Stimulated activated CD8-positive, alpha-beta memory T cell treated with anti-CD3 and anti-CD28 coated beads, Interleukin-12 subunit alpha, Interleukin-12 subunit beta, amount 100 ng/mL, for 1 hour (primary cell): ENCODE data around the gene FAM131B.
A peak's percentile ranks its signal among the peaks of the same experiment; 100 is the strongest.

Source experiments
- DNase-seq: peaks from one replicate; pipeline ENCODE4 v3.0.0-alpha.2; 2020; ENCODE audit warnings: low read depth

Gene FAM131B

GRCh38 chr7:143356414-143357050 lies 6.0 kb downstream of the FAM131B start:
- DNase-seq, result no peak

GRCh38 chr7:143355450-143356385 lies 6.8 kb downstream of the FAM131B start:
- DNase-seq, result no peak

- no peak for DNase-seq
Measured at GRCh38 chr7:143354965-143355364, 7.5 kb downstream of the FAM131B start.

DNA sequence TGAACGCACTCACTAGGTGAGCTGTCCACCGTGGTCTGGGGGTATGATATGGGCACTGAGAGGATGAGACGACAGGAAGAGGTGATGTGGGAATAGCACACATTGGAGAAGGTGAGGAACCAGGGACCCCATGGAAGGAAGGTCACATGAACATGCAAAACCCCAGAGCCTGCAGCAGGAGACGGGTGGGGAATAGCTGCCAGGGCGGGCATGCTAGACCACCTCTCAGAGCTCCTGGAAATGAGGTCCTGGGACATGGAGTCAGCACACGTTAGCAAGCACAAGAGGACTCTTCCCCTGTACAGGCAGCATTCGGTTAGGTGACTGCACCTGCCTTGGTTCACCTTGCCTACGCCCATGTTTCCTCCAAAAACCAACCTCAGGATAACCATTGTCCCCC lies 8.1 kb downstream of the FAM131B start:
- DNase-seq, result no peak

GRCh38 chr7:143352531-143353002 lies 9.9 kb downstream of the FAM131B start:
- no peak for DNase-seq

DNA sequence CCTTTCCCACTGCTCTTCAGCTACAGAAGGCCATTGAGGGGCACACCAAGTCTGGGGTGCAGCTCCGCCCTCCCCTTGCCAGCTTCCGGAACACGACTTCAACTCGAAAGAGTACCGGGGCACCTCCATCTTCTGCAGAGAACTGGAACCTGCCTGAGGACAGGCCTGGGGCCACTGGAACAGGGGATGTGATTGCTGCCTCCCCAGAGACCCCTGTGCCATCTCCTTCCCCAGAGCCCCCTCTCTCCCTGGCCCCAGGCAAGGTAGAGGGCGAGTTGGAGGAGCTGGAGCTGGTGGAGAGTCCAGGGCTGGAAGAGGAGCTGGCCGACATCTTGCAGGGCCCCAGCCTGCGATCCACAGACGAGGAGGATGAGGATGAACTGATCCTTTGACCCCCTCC lies 10.9 kb downstream of the FAM131B start:
- no peak for DNase-seq

- DNase-seq, result no peak
Measured at GRCh38 chr7:143351060-143351459, 11.5 kb downstream of the FAM131B start.

GRCh38 chr7:143347950-143348349 lies 14.6 kb downstream of the FAM131B start:
- DNase-seq, result no peak

DNA sequence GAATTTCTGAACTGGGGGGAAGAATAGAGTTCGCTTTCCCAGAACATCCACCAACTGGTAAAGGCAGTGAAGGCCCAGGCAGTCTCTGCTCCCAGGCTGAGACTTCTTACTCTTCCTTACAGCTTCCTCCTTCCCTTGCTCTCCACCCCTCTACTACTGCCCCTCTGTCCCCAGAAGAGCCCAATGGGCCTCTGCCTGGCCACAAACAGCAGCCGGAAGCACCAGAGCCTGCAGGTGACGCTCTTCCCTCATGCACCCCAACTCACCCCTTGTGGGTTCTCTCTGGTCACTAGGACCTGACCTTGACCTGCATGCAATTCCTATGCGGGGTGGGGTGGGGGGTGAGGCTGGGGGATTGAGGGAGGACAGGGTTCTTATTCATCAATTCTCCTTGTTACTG lies 16.5 kb downstream of the FAM131B start:
- DNase-seq, result no peak

GRCh38 chr7:143345428-143345900 lies 17.0 kb downstream of the FAM131B start:
- peak; percentile 46 for DNase-seq

DNA sequence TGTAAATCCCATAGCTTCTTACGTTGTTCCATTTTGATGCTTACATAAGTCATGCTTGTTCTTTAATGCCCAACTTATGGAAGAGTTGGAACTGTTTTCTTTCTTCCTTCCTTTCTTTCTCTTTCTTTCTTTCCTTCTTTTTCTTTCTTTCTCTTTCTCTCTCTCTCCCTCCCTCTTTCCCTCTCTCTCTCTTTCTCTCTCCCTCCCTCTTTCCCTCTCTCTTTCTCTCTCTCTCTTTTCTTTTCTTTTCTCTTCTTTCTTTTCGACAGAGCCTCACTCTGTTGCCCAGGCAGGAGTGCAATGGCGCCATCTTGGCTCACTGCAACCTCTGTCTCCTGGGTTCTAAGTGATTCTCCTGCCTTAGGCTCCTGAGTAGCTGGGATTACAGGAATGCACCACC lies 18.9 kb downstream of the FAM131B start:
- DNase-seq, result no peak

DNA sequence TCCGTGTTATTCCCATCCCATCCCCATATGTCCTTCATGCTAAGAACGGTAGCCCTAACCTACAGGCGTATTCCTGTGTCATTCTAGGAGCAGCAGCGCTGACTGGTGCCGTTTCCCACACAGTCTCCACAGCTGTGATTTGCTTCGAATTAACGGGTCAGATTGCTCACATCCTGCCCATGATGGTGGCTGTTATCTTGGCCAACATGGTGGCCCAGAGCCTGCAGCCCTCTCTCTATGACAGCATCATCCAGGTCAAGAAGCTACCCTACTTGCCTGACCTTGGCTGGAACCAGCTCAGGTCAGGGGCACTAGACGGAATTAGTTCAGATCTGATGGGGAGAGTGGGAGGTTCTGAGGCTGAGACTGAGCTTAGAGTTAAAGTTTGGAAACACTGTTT lies 20.7 kb downstream of the FAM131B start:
- no peak for DNase-seq

- DNase-seq, result no peak
Measured at GRCh38 chr7:143337216-143337615, 25.3 kb downstream of the FAM131B start.

DNA sequence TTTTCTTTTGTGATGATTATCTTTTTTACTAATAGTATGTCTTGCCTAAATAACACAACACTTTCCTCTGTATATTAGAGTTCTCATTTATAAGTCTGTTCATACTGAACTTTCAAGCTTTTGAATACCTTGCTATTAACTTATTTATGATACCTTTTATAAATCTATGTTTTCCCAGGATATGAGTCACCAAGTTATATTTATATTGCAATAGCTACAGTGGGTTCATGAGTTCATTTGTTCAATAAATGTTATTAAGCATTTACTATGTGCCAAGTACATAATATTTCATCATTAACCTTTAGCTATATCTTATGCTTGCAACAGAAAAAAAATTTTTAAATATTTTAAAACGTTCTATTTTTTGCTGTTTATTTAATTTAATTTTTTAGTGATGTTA lies 28.3 kb downstream of the FAM131B start:
- no peak for DNase-seq

- no peak for DNase-seq
Measured at GRCh38 chr7:143331179-143331801, 31.2 kb downstream of the FAM131B start.

DNA sequence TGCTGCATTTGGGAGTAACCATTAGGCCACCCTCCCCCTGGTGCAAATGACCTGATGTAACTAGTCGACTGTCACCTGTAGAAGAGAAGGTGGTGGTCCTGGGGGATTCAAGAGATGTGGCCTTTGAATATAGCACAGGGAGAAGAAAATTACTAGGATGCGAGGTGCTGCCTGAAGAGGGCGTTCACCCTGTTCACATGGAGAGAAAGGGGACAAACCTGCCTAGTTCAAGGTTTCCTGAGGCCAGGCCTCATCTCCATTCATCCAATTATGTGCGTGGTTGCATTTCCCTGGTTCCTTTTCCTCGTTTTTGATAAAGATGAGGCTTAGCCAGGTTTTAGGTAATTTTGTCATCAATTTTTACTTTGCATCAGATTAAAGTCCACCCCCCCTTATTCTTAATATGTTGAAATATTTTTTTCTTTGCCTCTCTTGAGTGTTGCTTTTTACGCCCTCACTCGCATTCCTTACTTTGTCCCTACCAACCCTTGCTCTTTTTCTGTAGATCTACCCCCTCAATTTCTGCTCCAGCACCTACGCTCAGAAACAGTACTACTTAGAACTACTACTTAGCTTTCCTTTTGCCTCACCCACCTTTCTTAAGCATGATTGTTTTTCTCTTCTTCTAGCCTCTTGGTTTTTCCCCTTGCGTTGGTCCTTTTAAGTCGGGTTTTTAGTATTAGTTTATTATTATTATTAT lies 32.9 kb downstream of the FAM131B start:
- DNase-seq, result no peak

DNA sequence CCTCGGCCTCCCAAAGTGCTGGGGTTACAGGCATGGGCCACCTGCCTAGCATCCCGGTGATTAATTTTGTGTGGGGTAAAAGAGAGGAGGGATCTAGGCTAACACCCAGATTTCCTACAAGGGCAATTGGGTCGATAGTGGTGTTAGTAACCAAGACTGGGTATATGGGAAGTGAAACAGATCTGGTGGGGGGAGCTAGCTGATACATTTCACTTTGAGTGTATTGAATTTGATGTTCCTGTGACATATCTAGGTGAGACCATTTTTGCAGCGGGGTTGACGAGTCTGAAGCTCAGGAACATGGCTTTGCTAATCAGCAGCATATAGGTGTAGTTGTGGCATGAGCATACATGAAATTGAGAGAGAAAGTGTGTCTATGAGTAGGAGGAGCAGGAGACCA lies 34.6 kb downstream of the FAM131B start:
- no peak for DNase-seq

DNA sequence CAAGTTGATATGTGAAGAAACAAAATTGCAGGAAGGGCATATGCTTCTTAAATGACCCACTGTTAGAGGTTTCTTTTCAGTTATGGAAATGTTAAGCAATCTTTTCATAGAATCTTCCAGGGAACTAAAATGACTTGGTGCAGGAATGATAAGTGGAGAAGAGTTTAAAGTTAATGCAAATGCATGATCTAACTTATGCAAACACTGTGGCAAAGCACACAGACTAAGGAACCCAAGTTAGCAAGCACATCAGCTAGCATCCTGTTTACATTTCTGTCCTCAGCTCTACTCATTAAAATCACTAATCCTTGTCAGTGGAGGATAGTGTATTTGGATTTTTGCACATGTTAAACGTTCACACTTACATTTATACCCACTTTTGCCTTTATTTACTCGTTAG lies 37.3 kb downstream of the FAM131B start:
- no peak for DNase-seq

DNA sequence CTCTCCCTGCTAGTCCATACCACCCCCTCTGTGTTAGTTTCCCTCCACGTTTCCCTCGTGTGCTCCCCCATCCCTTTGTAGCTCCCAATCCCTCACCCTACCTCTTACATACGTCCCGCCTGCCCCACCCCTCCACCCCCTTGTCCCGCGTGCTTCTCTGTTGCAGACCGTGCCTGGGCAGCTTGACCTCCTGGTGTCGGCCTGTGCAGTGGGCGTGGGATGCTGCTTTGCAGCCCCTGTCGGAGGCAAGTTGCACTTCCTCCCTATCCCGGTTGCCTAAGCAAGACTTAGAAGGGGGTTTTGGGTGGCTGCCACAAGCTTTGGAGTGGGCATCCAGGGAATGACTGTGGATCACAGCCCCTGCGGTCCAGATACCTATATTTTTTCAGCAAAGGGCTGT lies 38.9 kb downstream of the FAM131B start:
- DNase-seq, result no peak

- no peak for DNase-seq
Measured at GRCh38 chr7:143322760-143323633, 39.5 kb downstream of the FAM131B start.

GRCh38 chr7:143321734-143322133 lies 40.8 kb downstream of the FAM131B start:
- DNase-seq, result no peak
